Measurements from ENCODE around the gene DYSF.

Gene DYSF

GRCh38 chr2:71672826-71673795 lies 219.8 kb downstream of the DYSF start:
- peak; percentile 34 for DNase-seq (ENCODE audit: low spot score)

- DNase-seq (ENCODE audit: low spot score): no peak
Measured at GRCh38 chr2:71674158-71674851, 220.9 kb downstream of the DYSF start.

GRCh38 chr2:71675296-71675695 lies 221.9 kb downstream of the DYSF start:
- no peak for DNase-seq (ENCODE audit: low spot score)

GRCh38 chr2:71678874-71679273 lies 225.5 kb downstream of the DYSF start:
- DNase-seq (ENCODE audit: low spot score): no peak

GRCh38 chr2:71679491-71679890 lies 226.1 kb downstream of the DYSF start:
- no peak for DNase-seq (ENCODE audit: low spot score)

- no peak for DNase-seq (ENCODE audit: low spot score)
Measured at GRCh38 chr2:71680925-71681324, 227.6 kb downstream of the DYSF start.

- no peak for DNase-seq (ENCODE audit: low spot score)
Measured at GRCh38 chr2:71681626-71682025, 228.3 kb downstream of the DYSF start.

GRCh38 chr2:71682341-71682740 lies 229.0 kb downstream of the DYSF start:
- no peak for DNase-seq (ENCODE audit: low spot score)

GRCh38 chr2:71683070-71683469 lies 229.7 kb downstream of the DYSF start:
- no peak for DNase-seq (ENCODE audit: low spot score)

GRCh38 chr2:71683666-71684065 lies 230.3 kb downstream of the DYSF start:
- DNase-seq (ENCODE audit: low spot score): no peak

GRCh38 chr2:71684226-71685072 lies 231.1 kb downstream of the DYSF start:
- no peak for DNase-seq (ENCODE audit: low spot score)

- DNase-seq (ENCODE audit: low spot score): no peak
Measured at GRCh38 chr2:71685073-71685848, 231.9 kb downstream of the DYSF start.

GRCh38 chr2:71685941-71686611 lies 232.7 kb downstream of the DYSF start:
- no peak for DNase-seq (ENCODE audit: low spot score)

- DNase-seq (ENCODE audit: low spot score): no peak
Measured at GRCh38 chr2:71686781-71687180, 233.4 kb downstream of the DYSF start.

GRCh38 chr2:71687412-71687811 lies 234.1 kb downstream of the DYSF start:
- DNase-seq (ENCODE audit: low spot score): no peak

GRCh38 chr2:71688530-71688929 lies 235.2 kb downstream of the DYSF start:
- no peak for DNase-seq (ENCODE audit: low spot score)

GRCh38 chr2:71689393-71689792 lies 236.0 kb downstream of the DYSF start:
- no peak for DNase-seq (ENCODE audit: low spot score)

- no peak for DNase-seq (ENCODE audit: low spot score)
Measured at GRCh38 chr2:71689968-71690834, 236.8 kb downstream of the DYSF start.

GRCh38 chr2:71690876-71691475 lies 237.6 kb downstream of the DYSF start:
- no peak for DNase-seq (ENCODE audit: low spot score)
